Breast epithelium (tissue), 3 donors: ENCODE measurements around the gene LTO1.

Experiments
- CTCF ChIP-seq, 3 donors: fragments of 450-650 bp; IDR thresholded peaks; one replicate each; pipeline ENCODE4 v1.5.1; 2016 to 2017; ENCODE audit warnings: antibody characterized with exemption in 3 of 3, mild to moderate bottlenecking in 3 of 3, moderate library complexity in 3 of 3
- POLR2A ChIP-seq: fragments of 450-650 bp; IDR thresholded peaks from one replicate; pipeline ENCODE4 v1.6.1; 2016; ENCODE audit warnings: antibody characterized with exemption, mild to moderate bottlenecking, moderate library complexity
- POLR2AphosphoS5 ChIP-seq, 3 donors: sonication (generic); formaldehyde crosslinking; IDR thresholded peaks; one replicate each; pipeline ENCODE4 v1.6.1; 2017; ENCODE audit warnings: antibody characterized with exemption in 3 of 3

GRCh38 chr11:69666752-69667536 lies 8.2 kb downstream of the LTO1 start:
- TF ChIP-seq POLR2A (no peak), CTCF (IDR thresholded peaks at IDR 0.05) (no peak), POLR2AphosphoS5 (IDR thresholded peaks at IDR 0.05) (no peak)
